Mesenteric fat pad (tissue), 1 donor: ENCODE results near the gene C1R. TPM values are rescaled to one million over a fixed set of nuclear protein-coding genes. Genes with fewer than 3 reads are reported as not detected.
A peak's percentile ranks its signal among the peaks of the same experiment; 100 is the strongest.

Experiments used
- DNase-seq: peaks from one replicate; pipeline ENCODE4 v3.0.0-alpha.2; 2020; ENCODE audit warnings: low spot score
- long read RNA-seq: library from polyadenylated mRNA; unstranded; transcript quantifications from one replicate; pipeline ENCODE4 v2.0.0, GENCODE V29; 2020
- total RNA-seq: library from RNA; stranded (reverse); fragmentation: NEBNext Ultra II Directional; extraction: Animal tissue kit (Norgen Biotek cat#: 25700); gene quantifications from one replicate; pipeline ENCODE4 v1.2.1, GENCODE V29; 2021
- donor health status: DM: yes; HTN: yes; CAD: no.

Gene C1R
- total RNA-seq: 789 TPM
- long read RNA-seq, transcript C1R-214 (4 exons, 2,580 nt): minor isoform, 9 of 2,831 reads
- long read RNA-seq, transcript C1R-215 (11 exons, 2,508 nt): major isoform, 2,167 of 2,831 reads
- long read RNA-seq, transcript C1R-202 (11 exons, 2,347 nt): minor isoform, 32 of 2,831 reads
- long read RNA-seq, partial matches to known transcripts: 519 of 2,831 reads
- long read RNA-seq, other reads (novel, unspliced or antisense): 100 of 2,831 reads

- no peak for DNase-seq
Measured at GRCh38 chr12:7092229-7092985, at the start of gene C1R. C1R (minus strand) TSS chr12:7092445; CDS start chr12:7092388, 57 bp downstream.

DNA sequence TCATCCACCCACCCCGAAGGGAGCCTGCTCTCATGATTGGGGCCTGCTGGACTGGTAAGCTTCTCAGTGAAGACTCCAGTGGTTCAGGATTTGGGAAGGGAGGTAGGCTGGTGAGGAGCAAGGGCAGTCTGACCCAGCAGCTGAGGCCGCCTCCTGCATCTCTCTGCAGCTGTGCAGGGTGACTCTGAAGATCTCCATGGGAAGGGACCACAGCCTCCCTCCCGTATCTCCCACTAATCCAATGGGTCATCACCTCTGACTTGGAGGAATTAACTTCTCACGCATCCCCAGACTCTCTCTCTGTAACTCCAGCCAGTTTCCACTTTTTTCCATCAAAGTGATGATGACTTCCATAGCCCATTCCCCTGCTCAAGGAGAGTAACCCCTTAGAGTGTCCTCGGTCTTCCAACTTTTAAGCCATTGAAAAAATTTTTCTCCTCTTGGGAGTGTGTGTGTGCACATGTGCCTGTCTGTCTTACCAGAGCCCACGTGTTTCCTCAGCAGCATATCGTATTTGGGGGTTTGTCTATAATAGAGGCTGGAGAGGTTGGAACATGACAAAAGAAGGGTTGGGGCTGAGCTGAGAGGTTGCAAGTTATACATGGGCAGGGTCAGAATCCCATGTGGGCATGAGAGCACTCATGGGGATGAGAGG, 49.2 kb upstream of the C1R start:
- no peak for DNase-seq

GRCh38 chr12:7139200-7139599, 47.0 kb upstream of the C1R start:
- no peak for DNase-seq

DNA sequence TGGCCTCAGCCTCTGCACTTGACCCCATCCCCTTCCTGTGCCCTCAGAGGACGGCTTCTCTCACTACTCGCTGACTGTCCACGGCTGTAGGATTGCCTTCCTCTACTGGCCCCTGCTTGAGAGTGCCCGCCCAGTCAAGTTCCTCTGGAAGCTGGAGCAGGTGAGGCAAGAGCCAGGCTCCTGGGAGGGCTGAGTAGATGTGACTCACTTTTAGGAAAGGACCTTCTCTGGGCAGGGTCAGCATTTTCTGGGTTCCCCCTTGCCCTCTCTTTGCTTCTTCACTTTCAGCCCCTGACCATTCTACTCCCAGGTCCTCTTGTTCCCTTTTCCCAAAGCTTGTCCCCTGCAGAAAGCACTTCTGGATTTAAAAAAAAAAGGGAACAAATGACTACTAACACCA, 45.7 kb upstream of the C1R start:
- DNase-seq: no peak

DNA sequence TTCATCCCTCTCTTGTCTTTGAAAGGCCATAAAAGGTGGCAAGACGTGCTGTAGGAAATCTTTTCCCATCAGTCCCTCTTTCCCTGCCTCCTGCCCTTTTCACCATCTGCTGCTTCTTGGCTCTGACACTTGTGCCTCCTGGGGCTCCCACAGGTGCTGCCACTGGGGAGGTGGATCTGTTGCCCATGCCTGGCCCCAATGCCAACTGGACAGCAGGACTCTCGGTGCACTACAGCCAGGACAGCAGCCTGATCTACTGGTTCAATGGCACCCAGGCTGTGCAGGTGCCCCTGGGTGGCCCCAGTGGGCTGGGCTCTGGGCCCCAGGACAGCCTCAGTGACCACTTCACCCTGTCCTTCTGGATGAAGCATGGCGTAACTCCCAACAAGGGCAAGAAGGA, 44.4 kb upstream of the C1R start:
- DNase-seq: no peak

- no peak for DNase-seq
Measured at GRCh38 chr12:7136071-7136470, 43.8 kb upstream of the C1R start.

DNA sequence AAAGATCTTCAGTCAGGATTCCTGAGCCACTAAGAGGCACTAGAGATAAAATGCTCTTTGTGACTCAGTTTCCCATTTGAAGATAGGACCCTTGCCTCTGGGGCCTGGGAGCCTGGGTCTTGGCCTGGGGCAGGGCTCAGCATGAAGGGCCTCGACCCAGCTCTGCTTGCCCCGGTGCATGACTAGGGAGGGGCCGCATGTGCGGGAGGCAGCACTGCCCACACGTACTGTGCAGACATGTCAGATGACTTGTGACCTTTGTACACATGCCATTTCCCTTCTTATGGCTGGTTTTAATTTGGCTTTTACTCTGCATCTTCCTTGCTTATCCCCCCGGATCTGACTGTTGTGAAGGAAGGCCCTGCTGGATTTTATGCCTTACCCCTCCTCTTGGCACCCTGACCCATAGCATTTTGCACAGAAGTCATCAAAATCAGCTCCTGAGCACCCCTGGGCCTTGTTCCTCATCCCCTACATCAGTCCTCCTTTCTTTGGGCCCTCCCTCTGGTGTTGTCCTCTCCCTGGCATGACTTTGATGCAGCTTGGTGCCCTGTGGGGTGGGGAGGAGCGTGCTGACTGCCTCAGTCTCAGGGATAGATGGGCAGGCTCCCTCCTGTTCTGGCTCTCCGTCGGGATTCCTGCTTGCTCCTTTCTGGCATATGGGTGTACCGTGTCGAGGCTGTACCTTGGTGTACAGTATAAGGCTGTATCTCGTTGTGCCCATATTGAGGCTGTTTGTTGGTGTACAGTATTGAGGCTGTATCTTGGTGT, 42.3 kb upstream of the C1R start:
- DNase-seq: no peak

GRCh38 chr12:7131502-7131866, 39.2 kb upstream of the C1R start:
- no peak for DNase-seq

GRCh38 chr12:7130701-7131501, 38.7 kb upstream of the C1R start:
- DNase-seq: no peak

DNA sequence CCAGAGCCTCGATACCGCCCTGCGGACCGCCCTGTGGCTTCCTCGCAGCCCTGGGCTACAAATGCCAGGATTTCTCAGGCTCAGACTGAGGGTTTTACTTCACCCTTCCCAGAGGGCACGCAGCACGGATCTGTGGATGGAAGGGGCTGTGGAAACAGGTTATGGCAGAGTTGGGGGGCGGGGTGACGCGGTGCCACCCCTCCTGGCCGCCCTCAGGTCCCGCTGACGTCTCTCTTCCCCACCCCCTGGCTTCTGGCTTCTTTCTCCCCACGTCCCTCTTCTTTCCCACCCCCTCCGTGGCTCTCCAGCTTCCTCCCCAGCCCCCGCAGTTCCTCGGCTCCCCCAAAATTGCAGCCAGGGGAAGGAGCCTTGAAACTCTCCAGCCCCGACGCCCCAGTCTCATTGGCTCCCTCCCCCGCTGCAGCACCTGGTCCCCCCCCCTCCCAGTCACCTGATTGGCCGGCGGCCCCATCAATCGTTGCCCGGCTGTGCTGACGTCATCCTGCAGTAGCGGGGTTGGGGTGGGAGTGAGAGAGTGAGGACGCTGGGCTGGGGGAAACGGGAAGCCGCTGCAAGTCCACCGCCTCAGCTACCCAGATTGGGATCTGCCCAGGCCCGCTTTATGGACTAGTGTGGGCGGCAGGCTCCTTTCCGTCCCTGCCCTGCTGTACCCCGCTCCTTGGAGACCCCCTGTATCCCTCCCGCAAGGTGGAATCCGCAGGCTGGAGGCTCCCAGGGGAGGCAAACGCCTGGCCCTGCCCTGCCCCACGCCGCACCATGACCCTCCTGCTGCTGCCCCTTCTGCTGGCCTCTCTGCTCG, 37.8 kb upstream of the C1R start, which contains the start of gene CLSTN3:
TSS of gene CLSTN3 (plus strand) at position 500 of the 820 bp plus-strand sequence. CDS start at position 778, 278 bp downstream.
- DNase-seq: peak; percentile 93

DNA sequence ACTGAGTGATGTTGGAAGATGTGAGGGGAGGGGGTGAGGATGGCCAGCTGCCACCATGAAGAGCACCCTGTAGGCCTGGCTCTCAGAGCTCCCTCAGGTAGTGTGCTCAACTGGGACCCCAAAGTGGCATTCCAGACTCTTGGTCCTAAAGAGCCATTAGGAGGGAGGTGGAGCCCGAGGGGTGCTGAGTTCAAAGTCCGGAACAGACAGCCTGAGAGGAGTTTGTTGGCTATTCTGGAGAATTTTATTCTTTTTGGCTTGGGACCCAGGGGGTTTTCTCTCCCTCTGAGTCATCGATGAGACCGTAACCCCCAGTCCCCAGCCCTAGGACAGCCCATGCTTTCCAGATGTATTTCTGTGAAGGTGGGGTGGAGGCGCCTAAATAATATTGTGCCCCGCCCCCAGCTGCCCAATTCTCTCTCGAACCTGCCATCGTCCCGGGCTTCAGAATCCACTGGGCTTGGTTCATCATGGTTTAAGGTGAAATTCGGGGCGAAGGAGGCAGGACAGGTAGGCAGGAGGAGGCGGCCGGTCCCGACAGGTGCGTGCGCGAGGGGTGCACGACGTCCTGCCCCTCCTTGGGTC, 37.1 kb upstream of the C1R start:
- DNase-seq: no peak

GRCh38 chr12:7128681-7129286, 36.5 kb upstream of the C1R start, which contains the start of gene RBP5:
RBP5 (minus strand) TSS chr12:7128889; CDS start chr12:7128775, 114 bp downstream.
- no peak for DNase-seq

DNA sequence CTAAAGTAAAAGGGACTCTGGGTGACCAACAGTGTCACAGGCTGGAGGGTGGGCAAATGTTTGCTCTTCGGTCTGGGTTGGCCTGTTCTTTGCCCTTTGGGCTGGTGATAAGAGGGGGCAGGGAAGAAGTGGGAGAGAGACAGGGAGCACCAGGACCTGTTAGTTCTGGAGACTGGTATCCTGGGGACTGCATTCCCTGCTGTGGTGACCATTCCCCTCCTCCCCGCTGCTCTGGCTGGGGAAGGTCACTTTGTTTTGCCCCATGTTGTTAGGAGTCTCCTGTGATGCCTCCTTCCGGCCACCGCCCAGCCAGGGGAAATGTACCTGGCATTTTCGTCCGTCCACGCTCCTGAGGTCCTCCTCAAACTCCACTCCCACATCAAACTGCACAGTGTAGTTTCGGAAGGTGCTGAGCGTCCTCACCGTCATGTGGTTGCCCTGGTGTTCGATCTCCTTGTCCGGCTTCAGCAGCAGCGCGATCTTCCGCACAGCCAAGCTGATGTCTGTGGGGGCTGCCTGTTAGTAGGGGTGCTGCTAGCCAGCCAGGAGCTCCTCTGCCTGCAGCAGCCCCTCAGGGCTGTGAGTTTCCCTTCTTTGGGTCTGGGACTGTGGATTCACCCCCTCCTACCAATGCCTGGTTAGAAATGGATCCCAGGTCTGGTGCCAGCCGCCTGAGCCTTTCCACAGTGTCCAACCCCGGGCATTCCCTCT, 35.8 kb upstream of the C1R start:
- peak; percentile 51 for DNase-seq

DNA sequence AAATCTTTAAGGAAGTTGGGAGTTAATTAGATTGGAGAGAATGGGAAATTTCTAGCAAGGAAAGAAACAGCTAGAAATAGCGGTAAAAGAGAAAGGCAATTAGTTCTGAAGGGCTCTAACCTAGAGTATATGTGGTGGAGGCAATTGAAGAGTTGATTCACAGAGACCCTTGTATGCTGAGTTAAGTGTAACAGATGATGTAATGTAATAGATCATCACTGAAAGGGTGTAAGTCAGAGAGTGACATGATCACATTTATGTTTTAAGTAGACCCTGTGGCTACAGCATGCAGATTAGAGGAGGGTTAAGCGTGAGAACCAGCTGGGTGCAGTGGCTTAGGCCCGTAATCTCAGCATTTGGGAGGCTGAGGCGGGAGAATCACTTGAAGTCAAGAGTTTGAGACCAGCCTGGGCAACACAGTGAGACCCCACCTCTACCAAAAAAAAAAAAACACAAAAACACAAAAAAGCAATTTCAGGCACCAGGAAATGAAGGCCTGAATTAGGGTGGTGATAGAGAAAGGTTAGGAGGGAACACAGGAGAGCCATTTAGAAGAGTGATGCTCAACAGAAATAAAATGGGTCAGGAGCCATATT, 33.5 kb upstream of the C1R start:
- DNase-seq: no peak

DNA sequence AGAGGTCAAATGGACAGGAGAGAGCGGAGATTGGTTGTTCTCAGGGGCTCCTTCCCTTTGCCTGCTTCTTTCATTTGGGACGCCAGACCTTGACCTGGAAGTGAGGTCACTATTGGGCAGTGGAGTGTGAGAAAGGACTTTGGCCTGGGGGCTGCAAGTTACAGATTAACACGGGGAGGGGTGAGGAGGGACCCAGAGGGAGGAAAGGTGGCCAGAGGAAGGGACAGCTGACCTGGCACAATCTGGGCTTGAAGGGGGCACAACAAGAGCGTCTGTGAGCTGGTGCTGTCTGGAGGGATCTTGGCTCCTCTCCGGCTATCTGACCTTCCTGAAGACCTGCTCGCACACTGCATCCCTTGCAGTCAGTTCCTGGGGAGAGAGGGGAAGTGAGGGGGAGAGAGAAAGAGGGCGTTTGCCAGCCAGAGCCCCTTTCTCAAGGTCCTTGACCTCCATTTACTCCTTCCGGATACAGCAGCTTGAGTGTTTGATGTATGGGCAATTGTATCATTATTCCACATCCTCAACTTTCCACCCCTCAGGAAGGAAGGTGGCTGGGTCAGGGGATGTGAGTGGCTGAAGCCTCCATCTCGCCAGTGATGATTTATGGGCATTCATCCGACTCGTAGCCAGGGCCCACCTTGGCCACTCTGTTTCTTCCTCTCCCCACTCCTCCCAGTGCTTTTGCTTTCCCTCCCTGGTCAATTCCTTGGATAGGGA, 31.7 kb upstream of the C1R start:
- DNase-seq: no peak

GRCh38 chr12:7122811-7123769, 30.8 kb upstream of the C1R start:
- DNase-seq: no peak
